GM19043 (cell line): ENCODE measurements around the gene BMP3.

Experiments used
- ATAC-seq: cut with Tn5 transposase; IDR thresholded peaks from one replicate; pipeline ENCODE4 v1.9.1; 2021; ENCODE audit warnings: low read depth; ENCODE audit not compliant: unreplicated experiment

Gene BMP3

GRCh38 chr4:81040012-81040659, 9.6 kb downstream of the BMP3 start:
- peak; percentile 55 for ATAC-seq

GRCh38 chr4:81042578-81043365, 12.3 kb downstream of the BMP3 start:
- no peak for ATAC-seq

- no peak for ATAC-seq
These were observed 18.8 kb downstream of the BMP3 start for GRCh38 chr4:81049330-81049729.

- ATAC-seq: no peak
These were observed 19.4 kb downstream of the BMP3 start for GRCh38 chr4:81049907-81050306.

GRCh38 chr4:81052119-81053068, 21.9 kb downstream of the BMP3 start:
- peak; percentile 99 for ATAC-seq

- ATAC-seq: no peak
These were observed 28.1 kb downstream of the BMP3 start for GRCh38 chr4:81058621-81059020.

GRCh38 chr4:81060587-81061343, 30.3 kb downstream of the BMP3 start:
- ATAC-seq: no peak

GRCh38 chr4:81061344-81061730, 30.8 kb downstream of the BMP3 start:
- no peak for ATAC-seq

- ATAC-seq: no peak
These were observed 31.5 kb downstream of the BMP3 start for GRCh38 chr4:81062001-81062400.

GRCh38 chr4:81065446-81065845, 34.9 kb downstream of the BMP3 start:
- ATAC-seq: no peak

GRCh38 chr4:81069706-81070331, 39.3 kb downstream of the BMP3 start:
- ATAC-seq: peak; percentile 95

GRCh38 chr4:81071013-81071412, 40.5 kb downstream of the BMP3 start:
- no peak for ATAC-seq

GRCh38 chr4:81081156-81081555, 50.6 kb downstream of the BMP3 start:
- ATAC-seq: no peak

- ATAC-seq: no peak
These were observed 53.5 kb downstream of the BMP3 start for GRCh38 chr4:81084029-81084428.

GRCh38 chr4:81084634-81085033, 54.1 kb downstream of the BMP3 start:
- no peak for ATAC-seq

GRCh38 chr4:81085291-81085690, 54.8 kb downstream of the BMP3 start:
- no peak for ATAC-seq

GRCh38 chr4:81085979-81086378, 55.5 kb downstream of the BMP3 start:
- no peak for ATAC-seq

GRCh38 chr4:81093720-81094401, 63.4 kb downstream of the BMP3 start:
- ATAC-seq: no peak

GRCh38 chr4:81095389-81095788, 64.9 kb downstream of the BMP3 start:
- no peak for ATAC-seq
